ENCODE measurements around the gene TP53I11.

The TP53I11 gene

DNA sequence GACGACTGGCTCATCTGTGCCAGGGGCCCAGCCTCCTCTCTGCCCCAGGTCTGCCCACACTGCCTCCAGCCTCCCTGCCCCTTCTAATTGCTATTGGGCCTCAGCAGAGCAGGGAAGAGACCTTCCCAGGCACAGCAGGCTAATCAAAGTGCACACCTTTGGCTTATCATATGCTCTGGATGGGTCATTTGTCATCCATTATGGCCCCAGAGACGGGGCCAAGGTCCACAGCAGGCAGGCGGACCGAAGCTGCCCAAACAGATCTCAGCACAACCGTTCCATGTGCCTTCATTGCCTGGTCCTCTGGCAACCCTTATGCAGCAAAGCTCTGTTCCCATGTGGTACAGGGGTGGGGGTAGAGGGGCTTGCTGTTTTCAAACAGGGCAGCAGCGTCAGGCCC is 66.6 kb downstream of the TP53I11 start:
- TF ChIP-seq, protein P1, sequence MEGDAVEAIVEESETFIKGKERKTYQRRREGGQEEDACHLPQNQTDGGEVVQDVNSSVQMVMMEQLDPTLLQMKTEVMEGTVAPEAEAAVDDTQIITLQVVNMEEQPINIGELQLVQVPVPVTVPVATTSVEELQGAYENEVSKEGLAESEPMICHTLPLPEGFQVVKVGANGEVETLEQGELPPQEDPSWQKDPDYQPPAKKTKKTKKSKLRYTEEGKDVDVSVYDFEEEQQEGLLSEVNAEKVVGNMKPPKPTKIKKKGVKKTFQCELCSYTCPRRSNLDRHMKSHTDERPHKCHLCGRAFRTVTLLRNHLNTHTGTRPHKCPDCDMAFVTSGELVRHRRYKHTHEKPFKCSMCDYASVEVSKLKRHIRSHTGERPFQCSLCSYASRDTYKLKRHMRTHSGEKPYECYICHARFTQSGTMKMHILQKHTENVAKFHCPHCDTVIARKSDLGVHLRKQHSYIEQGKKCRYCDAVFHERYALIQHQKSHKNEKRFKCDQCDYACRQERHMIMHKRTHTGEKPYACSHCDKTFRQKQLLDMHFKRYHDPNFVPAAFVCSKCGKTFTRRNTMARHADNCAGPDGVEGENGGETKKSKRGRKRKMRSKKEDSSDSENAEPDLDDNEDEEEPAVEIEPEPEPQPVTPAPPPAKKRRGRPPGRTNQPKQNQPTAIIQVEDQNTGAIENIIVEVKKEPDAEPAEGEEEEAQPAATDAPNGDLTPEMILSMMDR (conservative IDR thresholded peaks at IDR 0.05) = no peak
- no peak overlapping the region for H3K27ac ChIP-seq

DNA sequence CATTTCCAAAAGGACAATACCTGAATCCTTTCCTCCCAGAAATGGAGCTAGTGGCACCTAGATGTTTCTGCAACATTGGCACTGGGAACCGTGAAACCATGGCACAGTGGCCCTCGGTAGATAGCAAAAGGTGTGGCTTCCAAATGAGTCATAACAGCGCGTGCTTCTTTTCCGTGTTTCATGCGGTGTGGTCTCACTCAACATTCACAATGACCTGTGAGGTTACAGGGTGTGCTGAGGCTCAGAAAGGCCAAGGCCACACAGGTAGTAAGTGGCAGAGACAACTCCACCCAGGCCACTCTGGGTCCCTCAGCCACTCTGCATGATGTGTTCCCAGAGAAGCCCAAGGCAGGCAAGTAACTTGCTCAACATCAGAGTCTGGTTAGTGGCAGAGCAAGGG is 67.4 kb downstream of the TP53I11 start:
- TF ChIP-seq, protein P1 (conservative IDR thresholded peaks at IDR 0.05) = no peak
- no peak overlapping the region for H3K27ac ChIP-seq

Measured in VCaP (cell line).